ENCODE data around the gene TGFBR2. TPM values are rescaled to one million over a fixed set of nuclear protein-coding genes. Genes with fewer than 3 reads are reported as not detected.
A peak's percentile ranks its signal among the peaks of the same experiment; 100 is the strongest.
"Not testable (repeated sequence)": the region's sequence is repeated elsewhere in the genome, so short reads cannot be mapped to it uniquely, and the experiment has no call there.

TGFBR2 gene
- total RNA-seq, 2 experiments from 2014 or later = 57.8 to 58.1 TPM

GRCh38 chr3:30622790-30623189 lies 16.4 kb downstream of the TGFBR2 start:
- no peak for DNase-seq
- Mint-ChIP-seq H3K4me3 (peak overlapping the region; percentile 55), H3K4me1 (ENCODE audit: low read depth) (peaks cover 89% of the 10 kb centered on the region), H3K27ac (peak overlapping the region; percentile 98), H3K9me3 (no peaks in the 10 kb centered on the region), H3K36me3 (ENCODE audit: low read depth) (peaks cover 83% of the 10 kb centered on the region), H3K27me3 (ENCODE audit: low read depth) (no peaks in the 10 kb centered on the region)
- CTCF ChIA-PET = interaction anchor here (0.6 to 1.5 kb wide), 6 partner anchors 9 to 540 kb away, joined by 3 to 5 read pairs (median 4); no protein-coding TSS in a partner anchor
- intact Hi-C loops (cut with micrococcal nuclease) = no loop called here

GRCh38 chr3:30623351-30623750 lies 16.9 kb downstream of the TGFBR2 start:
- peaks cover 78% of the 10 kb centered on the region for H3K36me3 Mint-ChIP-seq (ENCODE audit: low read depth)
- peaks cover 88% of the 10 kb centered on the region for H3K4me1 Mint-ChIP-seq (ENCODE audit: low read depth)
- CTCF ChIA-PET = interaction anchor here (0.8 to 1.5 kb wide), 3 partner anchors 12 to 84 kb away, joined by 3 to 5 read pairs (median 3); no protein-coding TSS in a partner anchor
- H3K27me3 Mint-ChIP-seq (ENCODE audit: low read depth) = no peaks in the 10 kb centered on the region
- peak overlapping the region; percentile 98 for H3K27ac Mint-ChIP-seq
- no peak for DNase-seq
- H3K9me3 Mint-ChIP-seq = no peaks in the 10 kb centered on the region
- H3K4me3 Mint-ChIP-seq = peak overlapping the region; percentile 55
- intact Hi-C loops (cut with micrococcal nuclease) = no loop called here

GRCh38 chr3:30624480-30624879 lies 18.1 kb downstream of the TGFBR2 start:
- CTCF ChIA-PET = interaction anchor here (0.6 kb wide), 2 partner anchors 36 to 47 kb away, joined by 3 read pairs; no protein-coding TSS in a partner anchor
- DNase-seq; H3K9me3 Mint-ChIP-seq; intact Hi-C loops (cut with micrococcal nuclease); H3K27me3 Mint-ChIP-seq (ENCODE audit: low read depth): not testable (repeated sequence)
- Mint-ChIP-seq H3K4me3 (peak overlapping the region; percentile 55), H3K36me3 (ENCODE audit: low read depth) (peaks cover 77% of the 10 kb centered on the region), H3K27ac (peak overlapping the region; percentile 98), H3K4me1 (ENCODE audit: low read depth) (peaks cover 88% of the 10 kb centered on the region)

- H3K27me3 Mint-ChIP-seq (ENCODE audit: low read depth) = no peaks in the 10 kb centered on the region
- peaks cover 88% of the 10 kb centered on the region for H3K4me1 Mint-ChIP-seq (ENCODE audit: low read depth)
- H3K36me3 Mint-ChIP-seq (ENCODE audit: low read depth) = peaks cover 79% of the 10 kb centered on the region
- DNase-seq = no peak
- no peaks in the 10 kb centered on the region for H3K9me3 Mint-ChIP-seq
- CTCF ChIA-PET = interaction anchor here (0.6 to 1.3 kb wide), 2 partner anchors 9 to 31 kb away, joined by 3 read pairs; no protein-coding TSS in a partner anchor
- H3K4me3 Mint-ChIP-seq = peak overlapping the region; percentile 58
- H3K27ac Mint-ChIP-seq = peak overlapping the region; percentile 98
- intact Hi-C loops (cut with micrococcal nuclease) = no loop called here
Observed at GRCh38 chr3:30625541-30626438, 19.4 kb downstream of the TGFBR2 start.

GRCh38 chr3:30626443-30627180 lies 20.2 kb downstream of the TGFBR2 start:
- intact Hi-C loops (cut with micrococcal nuclease) = no loop called here
- H3K4me3 Mint-ChIP-seq = peak overlapping the region; percentile 58
- CTCF ChIA-PET = interaction anchor here (0.5 kb wide), 1 partner anchor 21 kb away, joined by 3 read pairs; no protein-coding TSS in a partner anchor
- H3K4me1 Mint-ChIP-seq (ENCODE audit: low read depth) = peaks cover 88% of the 10 kb centered on the region
- H3K36me3 Mint-ChIP-seq (ENCODE audit: low read depth) = peaks cover 77% of the 10 kb centered on the region
- no peaks in the 10 kb centered on the region for H3K9me3 Mint-ChIP-seq
- peak; percentile 28 for DNase-seq
- no peaks in the 10 kb centered on the region for H3K27me3 Mint-ChIP-seq (ENCODE audit: low read depth)
- H3K27ac Mint-ChIP-seq = peak overlapping the region; percentile 98

GRCh38 chr3:30628205-30628900 lies 22.0 kb downstream of the TGFBR2 start:
- intact Hi-C loops (cut with micrococcal nuclease) = loop anchor here (1.0 kb wide), 1 partner anchor 9 kb away; no protein-coding TSS in a partner anchor
- Mint-ChIP-seq H3K4me1 (ENCODE audit: low read depth) (peaks cover 92% of the 10 kb centered on the region), H3K27ac (peak overlapping the region; percentile 98), H3K36me3 (ENCODE audit: low read depth) (peaks cover 77% of the 10 kb centered on the region), H3K4me3 (peak overlapping the region; percentile 53), H3K27me3 (ENCODE audit: low read depth) (no peaks in the 10 kb centered on the region), H3K9me3 (no peaks in the 10 kb centered on the region)
- CTCF ChIA-PET = interaction anchor here (0.7 to 4.1 kb wide), 7 partner anchors 10 to 64 kb away, joined by 3 to 42 read pairs (median 4); no protein-coding TSS in a partner anchor
- peak; percentile 20 for DNase-seq

GRCh38 chr3:30628901-30629590 lies 22.6 kb downstream of the TGFBR2 start:
- peaks cover 91% of the 10 kb centered on the region for H3K4me1 Mint-ChIP-seq (ENCODE audit: low read depth)
- intact Hi-C loops (cut with micrococcal nuclease) = loop anchor here (1.0 kb wide), 1 partner anchor 8 kb away; no protein-coding TSS in a partner anchor
- no peaks in the 10 kb centered on the region for H3K27me3 Mint-ChIP-seq (ENCODE audit: low read depth)
- no peaks in the 10 kb centered on the region for H3K9me3 Mint-ChIP-seq
- peak; percentile 55 for DNase-seq
- CTCF ChIA-PET = interaction anchor here (0.7 to 4.1 kb wide), 10 partner anchors 11 to 105 kb away, joined by 3 to 42 read pairs (median 4); partner anchors contain the start of gene TGFBR2
- peak overlapping the region; percentile 98 for H3K27ac Mint-ChIP-seq
- H3K36me3 Mint-ChIP-seq (ENCODE audit: low read depth) = peaks cover 75% of the 10 kb centered on the region
- H3K4me3 Mint-ChIP-seq = peak overlapping the region; percentile 53

GRCh38 chr3:30629746-30630145 lies 23.3 kb downstream of the TGFBR2 start:
- DNase-seq = peak; percentile 12
- Mint-ChIP-seq H3K4me3 (peak overlapping the region; percentile 43), H3K9me3 (no peaks in the 10 kb centered on the region), H3K36me3 (ENCODE audit: low read depth) (peaks cover 74% of the 10 kb centered on the region), H3K27me3 (ENCODE audit: low read depth) (no peaks in the 10 kb centered on the region), H3K27ac (peak overlapping the region; percentile 98), H3K4me1 (ENCODE audit: low read depth) (peaks cover 91% of the 10 kb centered on the region)
- intact Hi-C loops (cut with micrococcal nuclease) = no loop called here
- CTCF ChIA-PET = interaction anchor here (0.7 to 4.1 kb wide), 9 partner anchors 10 to 104 kb away, joined by 3 to 42 read pairs (median 4); partner anchors contain the start of gene TGFBR2

- intact Hi-C loops (cut with micrococcal nuclease) = loop anchor here (1.0 kb wide), 7 partner anchors 10 to 63 kb away; no protein-coding TSS in a partner anchor
- H3K4me1 Mint-ChIP-seq (ENCODE audit: low read depth) = peaks cover 93% of the 10 kb centered on the region
Observed at GRCh38 chr3:30630238-30631030, 24.0 kb downstream of the TGFBR2 start.

GRCh38 chr3:30631243-30631904 lies 25.0 kb downstream of the TGFBR2 start:
- Mint-ChIP-seq H3K9me3 (no peaks in the 10 kb centered on the region), H3K4me1 (ENCODE audit: low read depth) (peaks cover 93% of the 10 kb centered on the region), H3K27me3 (ENCODE audit: low read depth) (no peaks in the 10 kb centered on the region), H3K27ac (peak overlapping the region; percentile 98), H3K4me3 (peak overlapping the region; percentile 63), H3K36me3 (ENCODE audit: low read depth) (peaks cover 74% of the 10 kb centered on the region)
- CTCF ChIA-PET = interaction anchor here (0.7 to 4.1 kb wide), 4 partner anchors 9 to 27 kb away, joined by 3 to 42 read pairs (median 3); no protein-coding TSS in a partner anchor
- intact Hi-C loops (cut with micrococcal nuclease) = loop anchor here (1.0 kb wide), 7 partner anchors 9 to 62 kb away; no protein-coding TSS in a partner anchor
- DNase-seq = peak; percentile 80

More at GRCh38 chr3:30630238-30631030, 24.0 kb downstream of the TGFBR2 start:
- Mint-ChIP-seq H3K27me3 (ENCODE audit: low read depth) (no peaks in the 10 kb centered on the region), H3K9me3 (no peaks in the 10 kb centered on the region), H3K4me3 (peak overlapping the region; percentile 43), H3K36me3 (ENCODE audit: low read depth) (peaks cover 77% of the 10 kb centered on the region), H3K27ac (peak overlapping the region; percentile 98)
- CTCF ChIA-PET = interaction anchor here (1.0 to 4.1 kb wide), 3 partner anchors 12 to 24 kb away, joined by 3 to 42 read pairs (median 6); no protein-coding TSS in a partner anchor
- no peak for DNase-seq

Data from activated naive CD4-positive, alpha-beta T cell treated with anti-CD3 and anti-CD28 coated beads for 36 hours (primary cell).